GM12864 (cell line): ENCODE results near the gene STAT5B.

Experiments used
- DNase-seq: peaks from one replicate; pipeline ENCODE4 v3.0.0-alpha.2; 2011; ENCODE audit warnings: low read depth
- H3K4me3 ChIP-seq: 2 replicates; pipeline ENCODE4 v1.5.1; 2011; ENCODE audit warnings: mild to moderate bottlenecking, low read depth, low read length, control low read depth
- TF ChIP-seq, protein P1 (sequence below): IDR thresholded peaks from 2 replicates; pipeline ENCODE4 v1.5.1; 2011; ENCODE audit warnings: low read depth, mild to moderate bottlenecking, moderate library complexity, low read length, control low read depth, inconsistent platforms; ENCODE audit errors: missing control alignments

The STAT5B gene

DNA sequence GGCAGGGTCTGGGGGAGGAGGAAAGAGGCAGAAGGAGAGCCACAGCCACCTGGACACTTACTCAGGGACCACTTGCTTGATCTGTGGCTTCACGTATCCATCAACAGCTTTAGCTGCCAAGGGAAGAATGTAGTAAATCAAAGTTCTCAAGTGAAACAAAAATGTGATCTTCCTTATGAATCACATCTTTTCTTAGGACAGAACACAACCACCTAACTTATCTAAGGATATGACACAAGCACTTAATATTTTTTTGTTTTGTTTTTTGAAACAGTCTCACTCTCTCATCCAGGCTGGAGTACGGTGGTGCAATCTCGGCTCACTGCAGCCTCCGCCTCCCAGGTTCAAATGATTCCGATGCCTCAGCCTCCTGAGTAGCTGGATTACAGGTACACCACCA is 73.5 kb downstream of the STAT5B start:
- TF ChIP-seq, protein P1, sequence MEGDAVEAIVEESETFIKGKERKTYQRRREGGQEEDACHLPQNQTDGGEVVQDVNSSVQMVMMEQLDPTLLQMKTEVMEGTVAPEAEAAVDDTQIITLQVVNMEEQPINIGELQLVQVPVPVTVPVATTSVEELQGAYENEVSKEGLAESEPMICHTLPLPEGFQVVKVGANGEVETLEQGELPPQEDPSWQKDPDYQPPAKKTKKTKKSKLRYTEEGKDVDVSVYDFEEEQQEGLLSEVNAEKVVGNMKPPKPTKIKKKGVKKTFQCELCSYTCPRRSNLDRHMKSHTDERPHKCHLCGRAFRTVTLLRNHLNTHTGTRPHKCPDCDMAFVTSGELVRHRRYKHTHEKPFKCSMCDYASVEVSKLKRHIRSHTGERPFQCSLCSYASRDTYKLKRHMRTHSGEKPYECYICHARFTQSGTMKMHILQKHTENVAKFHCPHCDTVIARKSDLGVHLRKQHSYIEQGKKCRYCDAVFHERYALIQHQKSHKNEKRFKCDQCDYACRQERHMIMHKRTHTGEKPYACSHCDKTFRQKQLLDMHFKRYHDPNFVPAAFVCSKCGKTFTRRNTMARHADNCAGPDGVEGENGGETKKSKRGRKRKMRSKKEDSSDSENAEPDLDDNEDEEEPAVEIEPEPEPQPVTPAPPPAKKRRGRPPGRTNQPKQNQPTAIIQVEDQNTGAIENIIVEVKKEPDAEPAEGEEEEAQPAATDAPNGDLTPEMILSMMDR, result no peak
- no peak for DNase-seq
- H3K4me3 ChIP-seq, result no peak overlapping the region

DNA sequence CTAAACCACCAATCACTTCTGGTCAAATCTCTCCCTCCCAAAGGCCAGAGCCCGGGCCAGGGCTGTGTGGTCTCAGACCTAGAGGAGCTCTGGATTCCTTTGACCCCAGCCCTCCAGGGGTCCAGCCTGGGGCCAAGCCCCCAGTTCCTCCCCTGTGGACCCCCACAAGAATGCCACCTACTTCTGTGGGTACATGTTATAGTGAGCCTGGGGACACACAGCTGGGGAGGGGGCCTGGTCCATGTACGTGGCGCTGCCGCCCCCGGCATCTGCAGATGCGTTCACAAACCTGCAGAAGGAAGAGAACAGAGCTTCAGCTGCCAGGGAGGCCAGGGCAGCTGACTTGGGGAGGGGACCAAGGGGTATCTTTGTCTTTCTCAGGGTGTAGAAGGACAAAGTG is 74.0 kb downstream of the STAT5B start:
- no peak for DNase-seq
- TF ChIP-seq, protein P1, result no peak
- no peak overlapping the region for H3K4me3 ChIP-seq

DNA sequence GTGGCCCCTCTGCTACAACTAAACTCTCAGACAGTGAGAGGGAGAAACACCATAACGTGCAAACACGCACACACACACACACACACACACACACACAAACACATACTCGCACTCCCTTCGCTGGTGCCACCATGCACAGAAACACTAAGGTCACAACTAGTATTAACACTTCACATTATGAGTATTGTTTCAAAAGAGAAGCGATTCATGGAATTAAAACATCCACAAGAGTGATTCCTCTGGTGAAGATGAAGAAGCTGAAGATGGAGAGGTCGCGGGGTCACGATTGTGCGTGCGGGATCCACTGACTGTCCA is 74.8 kb downstream of the STAT5B start:
- no peak overlapping the region for H3K4me3 ChIP-seq
- TF ChIP-seq, protein P1, result no peak
- no peak for DNase-seq

DNA sequence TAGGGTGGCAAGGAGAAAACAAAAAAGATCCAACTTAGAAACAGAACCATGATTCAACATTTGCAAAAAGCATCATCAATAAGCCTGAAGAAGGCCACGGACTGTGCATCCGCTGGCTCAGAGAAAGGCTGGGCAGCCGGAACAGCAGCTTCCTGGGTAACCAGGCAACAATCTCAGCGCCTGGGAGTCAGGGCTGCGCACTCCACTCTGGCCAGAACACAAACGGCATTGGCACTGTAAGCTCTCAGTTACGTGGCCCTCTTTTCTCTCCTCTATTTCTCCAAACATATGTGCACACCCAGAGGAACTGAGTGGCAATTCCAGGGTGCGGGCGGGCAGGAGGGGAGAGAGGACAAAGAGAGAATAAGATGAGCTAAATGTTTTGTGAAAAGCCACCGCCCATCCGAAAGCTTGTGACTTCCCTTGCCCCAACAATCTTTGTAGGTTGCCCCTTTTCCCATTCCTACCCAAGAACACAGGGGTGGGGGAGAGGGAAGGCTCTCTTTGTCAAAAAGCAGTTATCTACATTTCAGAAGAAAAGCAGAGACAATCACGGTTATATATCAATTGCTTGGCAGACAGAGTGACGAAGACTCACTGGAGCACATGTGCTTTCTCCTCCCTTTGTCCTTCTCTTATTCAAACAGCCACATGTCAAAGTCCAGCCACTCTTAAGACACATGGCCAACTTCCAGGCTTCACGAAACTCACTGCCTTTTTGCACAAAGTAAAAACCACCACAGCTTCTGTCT is 75.3 kb downstream of the STAT5B start:
- no peak overlapping the region for H3K4me3 ChIP-seq
- DNase-seq, result no peak
- TF ChIP-seq, protein P1, result no peak

DNA sequence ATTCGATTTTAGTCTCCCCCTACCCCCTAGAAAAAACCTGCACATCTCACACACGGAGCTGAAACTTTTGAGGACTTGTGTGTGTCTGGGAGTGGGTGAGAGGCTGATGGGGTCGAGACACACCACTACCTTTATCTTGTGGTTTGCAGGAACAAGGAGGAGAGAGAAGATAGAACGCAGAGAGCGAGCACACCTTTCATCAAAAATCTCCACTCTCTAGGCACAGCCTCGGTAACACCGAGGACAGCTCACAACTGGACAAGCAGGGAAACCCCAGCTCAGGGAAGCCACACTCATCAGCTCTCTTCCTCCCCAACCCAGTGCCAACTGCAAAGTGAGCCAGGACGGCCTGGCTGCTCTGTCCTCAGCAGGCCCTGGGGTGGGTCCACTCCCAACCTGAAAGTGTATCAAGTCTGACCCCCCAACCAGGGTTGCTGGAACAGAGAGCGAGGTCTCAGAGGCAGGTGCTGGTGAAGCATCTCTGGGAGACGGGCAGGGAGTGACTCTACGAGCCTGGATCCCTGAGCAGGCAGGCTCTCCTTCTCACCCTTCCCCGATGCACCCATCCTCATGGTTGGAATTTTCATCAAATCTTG is 76.7 kb downstream of the STAT5B start:
- no peak overlapping the region for H3K4me3 ChIP-seq
- no peak for DNase-seq
- TF ChIP-seq, protein P1, result no peak

DNA sequence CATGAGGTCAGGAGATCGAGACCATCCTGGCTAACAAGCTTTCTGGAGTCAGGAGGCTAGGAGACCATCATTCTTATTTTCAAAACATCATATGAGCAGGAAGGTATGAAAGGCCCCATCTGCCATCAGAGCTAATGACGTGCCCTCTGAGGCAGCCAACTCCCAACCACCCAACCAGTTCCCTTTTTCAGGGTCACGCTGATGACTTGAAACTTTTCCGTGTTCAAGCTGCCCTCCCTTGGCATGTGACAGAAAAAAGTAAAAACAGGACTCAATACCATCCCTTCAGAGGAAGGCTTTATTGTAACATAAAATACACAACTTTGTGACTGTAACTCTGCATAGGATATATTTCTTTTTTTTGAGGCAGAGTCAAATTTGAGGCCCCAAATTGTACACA is 77.3 kb downstream of the STAT5B start:
- no peak for DNase-seq
- TF ChIP-seq, protein P1, result no peak

More for the DNA sequence above, 77.3 kb downstream of the STAT5B start:
- H3K4me3 ChIP-seq, result no peak overlapping the region
